ENCODE results near the gene UBE2I. TPM values are rescaled to one million over a fixed set of nuclear protein-coding genes. Genes with fewer than 3 reads are reported as not detected.
A peak's percentile ranks its signal among the peaks of the same experiment; 100 is the strongest.

The UBE2I gene
- total and polyA plus RNA-seq, 2 of the 4 experiments (the other 2 are of a cell fraction): 30.8 to 140 TPM

- no peak overlapping the region for H3K9ac ChIP-seq (ENCODE audit: low read depth, low read length)
- H3K4me2 ChIP-seq (ENCODE audit: low read depth, low read length): no peak overlapping the region
- H3K4ac ChIP-seq (ENCODE audit: low read depth, low read length): no peak overlapping the region
- BruUV-seq (replicated peaks): no TSS peak
- no peak overlapping the region for H3K27ac ChIP-seq (ENCODE audit: insufficient read depth, low read length)
- H4K5ac ChIP-seq (ENCODE audit: low read depth, low read length): no peak overlapping the region
- CTCF ChIA-PET: no interaction called here
- no peaks in the 10 kb centered on the region for H3K9me3 ChIP-seq (ENCODE audit: control insufficient read depth, insufficient read depth, low read length)
- H2BK5ac ChIP-seq (ENCODE audit: low read depth, low read length, poor library complexity, severe bottlenecking): no peak overlapping the region
- H3K9me1 ChIP-seq (ENCODE audit: insufficient read depth, low read length): peaks cover 6% of the 10 kb centered on the region
- POLR2A ChIA-PET (ENCODE audit: unreplicated experiment): no interaction called here
- H4K20me1 ChIP-seq (ENCODE audit: insufficient read depth, low read length): peaks cover 91% of the 10 kb centered on the region
- H3K23ac ChIP-seq (ENCODE audit: low read depth, low read length): no peak overlapping the region
- peak overlapping the region; percentile 8 for H2AFZ ChIP-seq (replicated peaks; ENCODE audit: low read length, poor library complexity)
- in situ Hi-C loops (cut with MboI; ENCODE audit: low sequenced_read_pairs): no loop called here
- 94% methylated on average over 6 of the region's 14 CpGs; no CpG with 5 or more reads in 1 of the 2 experiments for WGBS, 2 experiments (ENCODE audit: extremely low coverage in 2 of 2, insufficient read length in 1 of 2)
- H3K18ac ChIP-seq (ENCODE audit: low read depth, low read length): no peak overlapping the region
- no peak overlapping the region for H4K91ac ChIP-seq (ENCODE audit: insufficient read depth, low read depth, low read length)
- no peak overlapping the region for H3K4me3 ChIP-seq (ENCODE audit: insufficient read depth, low read depth, low read length)
- TF ChIP-seq MXI1 (IDR thresholded peaks at IDR 0.05; ENCODE audit: borderline replicate concordance, low read depth, low read length) (no peak), POLR2A (IDR thresholded peaks at IDR 0.05; ENCODE audit: low read depth, low read length) (no peak), CHD1 (IDR thresholded peaks at IDR 0.05; ENCODE audit: low read depth, low read length) (no peak), BHLHE40 (IDR thresholded peaks at IDR 0.05; ENCODE audit: low read depth, low read length) (no peak), CEBPB (IDR thresholded peaks at IDR 0.05; ENCODE audit: low read depth, low read length) (no peak)
- H2BK15ac ChIP-seq (ENCODE audit: low read depth, low read length): no peak overlapping the region
- no peak overlapping the region for H2BK20ac ChIP-seq (ENCODE audit: low read depth, low read length)
- H3K27me3 ChIP-seq (ENCODE audit: control insufficient read depth, insufficient read depth, low read length): no peaks in the 10 kb centered on the region
- ATAC-seq (ENCODE audit: low read depth): no peak
- H3K56ac ChIP-seq (ENCODE audit: extremely low read depth, insufficient read depth, low read length): no peak overlapping the region
- intact Hi-C loops (cut with micrococcal nuclease): no loop called here
- no peak for DNase-seq
- no peak overlapping the region for H4K8ac ChIP-seq (ENCODE audit: low read depth in 2 of 2, low read length in 2 of 2)
- H3K36me3 ChIP-seq (ENCODE audit: control insufficient read depth, insufficient read depth, low read length): peaks cover 79% of the 10 kb centered on the region
- no peak overlapping the region for H2AK5ac ChIP-seq (ENCODE audit: low read depth, low read length)
- H2BK120ac ChIP-seq (ENCODE audit: low read depth, low read length): no peak overlapping the region
- H2AK9ac ChIP-seq (replicated peaks; ENCODE audit: low read depth, low read length, poor library complexity): no peak overlapping the region
- dilution Hi-C loops (cut with HindIII; ENCODE audit: low sequenced_read_pairs, unreplicated experiment): no loop called here
- H3K4me1 ChIP-seq (ENCODE audit: control insufficient read depth, insufficient read depth, low read length): peaks cover 15% of the 10 kb centered on the region
- H3K14ac ChIP-seq (replicated peaks; ENCODE audit: low read depth, low read length): no peak overlapping the region
- H3K79me1 ChIP-seq (ENCODE audit: low read depth in 1 of 2, low read length in 2 of 2): peaks cover 10 to 47% of the 10 kb centered on the region in 2 experiments
Observed at GRCh38 chr16:1316033-1316405, 6.6 kb downstream of the UBE2I start.
